Hepatocyte (in vitro differentiated cells): ENCODE results near the gene MGAT5. TPM values are rescaled to one million over a fixed set of nuclear protein-coding genes. Genes with fewer than 3 reads are reported as not detected.

ENCODE experiments used
- DNase-seq: peaks from one replicate; pipeline ENCODE4 v3.0.0-alpha.2; 2016; ENCODE audit warnings: low spot score
- H2AFZ ChIP-seq: fragments of 200-600 bp; sonication (generic); 2 replicates; pipeline ENCODE4 v1.6.0; 2016; ENCODE audit warnings: antibody characterized with exemption, mild to moderate bottlenecking
- H3K27ac ChIP-seq: fragments of 200-600 bp; sonication (generic); 2 replicates; pipeline ENCODE4 v1.5.1; 2016; ENCODE audit warnings: mild to moderate bottlenecking
- H3K27me3 ChIP-seq: fragments of 200-600 bp; sonication (generic); 2 replicates; pipeline ENCODE4 v1.6.1; 2016
- H3K36me3 ChIP-seq: fragments of 200-600 bp; sonication (generic); replicated peaks from 2 replicates; pipeline ENCODE4 v1.5.1; 2016; ENCODE audit warnings: low read depth; ENCODE audit not compliant: insufficient read depth
- H3K4me1 ChIP-seq: fragments of 200-600 bp; sonication (generic); 2 replicates; pipeline ENCODE4 v1.5.1; 2016; ENCODE audit warnings: mild to moderate bottlenecking, moderate library complexity; ENCODE audit not compliant: insufficient read depth
- H3K4me2 ChIP-seq: fragments of 200-600 bp; sonication (generic); 2 replicates; pipeline ENCODE4 v1.6.0; 2016
- H3K4me3 ChIP-seq: fragments of 200-600 bp; sonication (generic); 2 replicates; pipeline ENCODE4 v1.5.1; 2016; ENCODE audit warnings: mild to moderate bottlenecking
- H3K79me2 ChIP-seq: fragments of 200-600 bp; sonication (generic); 2 replicates; pipeline ENCODE4 v1.6.0; 2017; ENCODE audit warnings: mild to moderate bottlenecking
- H3K9me2 ChIP-seq: fragments of 200-600 bp; sonication (generic); replicated peaks from 2 replicates; pipeline ENCODE4 v1.6.0; 2017; ENCODE audit warnings: mild to moderate bottlenecking; ENCODE audit not compliant: insufficient read depth
- H3K9me3 ChIP-seq: fragments of 200-600 bp; sonication (generic); 2 replicates; pipeline ENCODE4 v1.5.1; 2016; ENCODE audit warnings: low read depth, mild to moderate bottlenecking
- H4K20me1 ChIP-seq: fragments of 200-600 bp; sonication (generic); 2 replicates; pipeline ENCODE4 v1.6.0; 2016; ENCODE audit warnings: mild to moderate bottlenecking; ENCODE audit not compliant: insufficient read depth, poor library complexity, severe bottlenecking
- CTCF ChIP-seq: fragments of 200-600 bp; sonication (generic); IDR thresholded peaks from 2 replicates; pipeline ENCODE4 v1.5.1; 2016; ENCODE audit warnings: antibody characterized with exemption, mild to moderate bottlenecking; ENCODE audit not compliant: poor library complexity
- EZH2 ChIP-seq: fragments of 200-600 bp; sonication (generic); IDR thresholded peaks from 2 replicates; pipeline ENCODE4 v1.6.1; 2016; ENCODE audit warnings: antibody characterized with exemption, mild to moderate bottlenecking, borderline replicate concordance
- EZH2phosphoT487 ChIP-seq: fragments of 200-600 bp; sonication (generic); IDR thresholded peaks from one replicate; pipeline ENCODE4 v1.6.1; 2018; ENCODE audit warnings: antibody characterized with exemption, mild to moderate bottlenecking, low read depth, moderate library complexity; ENCODE audit not compliant: unreplicated experiment, severe bottlenecking
- WGBS: methylation state at CpG from one replicate; pipeline ENCODE4 v1.1.6; 2016; ENCODE audit warnings: low lambda C conversion rate; ENCODE audit errors: missing lambda C conversion rate; 5-methylcytosine and 5-hydroxymethylcytosine counted together
- polyA plus RNA-seq: library from polyadenylated mRNA; unstranded; fragments of >200 nt; fragmentation: Nextera tagmentation; extraction: Ambion mirVana; gene quantifications from 2 replicates; pipeline ENCODE4 v1.2.1, GENCODE V29; 2016
- total RNA-seq: library from RNA; depleted of rRNA; stranded (reverse); fragments of >200 nt; gene quantifications from 2 replicates; pipeline ENCODE4 v1.2.3, GENCODE V29; 2014

The MGAT5 gene
- total and polyA plus RNA-seq, 2 experiments from 2014 or later = 9.1 to 30.2 TPM

- Histone ChIP-seq H4K20me1 (peaks cover 4% of the 10 kb centered on the region), H3K36me3 (no peaks in the 10 kb centered on the region), H3K27ac (no peak overlapping the region), H3K4me2 (no peak overlapping the region), H2AFZ (no peak overlapping the region), H3K9me3 (no peaks in the 10 kb centered on the region), H3K27me3 (no peaks in the 10 kb centered on the region), H3K4me3 (no peak overlapping the region), H3K79me2 (peaks cover 32% of the 10 kb centered on the region), H3K9me2 (no peaks in the 10 kb centered on the region), H3K4me1 (peaks cover 5% of the 10 kb centered on the region)
- no peak for TF ChIP-seq EZH2phosphoT487
- no peak for TF ChIP-seq EZH2
- TF ChIP-seq CTCF = no peak
- WGBS = 72% methylated on average over 2 of the region's 2 CpGs
- DNase-seq = no peak
Observed at GRCh38 chr2:134241911-134242310, 12.0 kb upstream of the MGAT5 start.

DNA sequence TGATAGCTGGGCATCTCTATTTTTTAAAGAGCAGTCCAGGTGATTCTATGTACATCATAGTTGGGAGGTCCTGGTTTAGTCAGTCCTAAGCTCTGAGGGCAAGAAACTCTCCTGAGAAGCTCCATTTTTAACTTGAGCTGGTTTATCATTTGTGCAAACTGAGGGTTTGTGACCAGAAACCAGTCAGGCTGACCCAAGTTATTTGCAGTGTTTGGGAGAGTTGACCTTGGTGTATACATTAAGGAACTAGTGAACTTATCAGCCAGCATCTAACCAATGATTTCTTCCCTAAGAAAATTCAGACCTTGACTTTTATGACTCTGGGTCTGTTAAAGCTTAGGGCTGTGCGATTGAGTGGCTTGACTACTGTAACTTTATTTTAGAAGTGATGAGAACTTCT, 10.6 kb upstream of the MGAT5 start:
- Histone ChIP-seq H3K36me3 (no peaks in the 10 kb centered on the region), H4K20me1 (peaks cover 4% of the 10 kb centered on the region), H3K79me2 (peaks cover 40% of the 10 kb centered on the region), H3K4me1 (peaks cover 6% of the 10 kb centered on the region), H3K9me3 (no peaks in the 10 kb centered on the region), H3K27me3 (no peaks in the 10 kb centered on the region), H3K4me2 (no peak overlapping the region), H3K27ac (no peak overlapping the region), H3K9me2 (no peaks in the 10 kb centered on the region), H2AFZ (no peak overlapping the region), H3K4me3 (no peak overlapping the region)
- no peak for DNase-seq
- TF ChIP-seq CTCF (no peak), EZH2 (no peak), EZH2phosphoT487 (no peak)
- 55% methylated on average over 1 of the region's 1 CpG for whole genome bisulfite sequencing

DNA sequence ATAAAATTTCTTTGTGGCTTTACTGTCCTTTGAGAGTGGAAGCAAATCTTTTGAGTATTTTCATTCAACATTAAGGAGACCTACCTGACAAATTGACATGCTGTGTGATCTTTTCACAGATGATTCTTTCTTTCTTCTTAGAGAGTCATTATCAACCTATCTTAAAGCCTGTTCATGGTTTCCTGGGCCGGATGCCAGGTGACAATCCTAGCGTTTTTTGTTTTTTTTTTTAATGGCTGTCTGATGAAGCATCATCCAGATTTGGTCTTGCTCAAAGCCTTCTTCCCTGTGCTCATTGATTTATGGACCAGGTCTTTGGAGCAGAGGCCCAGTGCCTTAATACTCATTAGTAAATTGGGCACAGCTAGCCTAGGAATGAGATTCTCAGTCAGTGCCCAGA, 9.8 kb upstream of the MGAT5 start:
- H3K27me3 ChIP-seq = no peaks in the 10 kb centered on the region
- H3K36me3 ChIP-seq = no peaks in the 10 kb centered on the region
- H3K79me2 ChIP-seq = peaks cover 41% of the 10 kb centered on the region
- H3K9me2 ChIP-seq = no peaks in the 10 kb centered on the region
- H2AFZ ChIP-seq = no peak overlapping the region
- TF ChIP-seq EZH2phosphoT487 (no peak), CTCF (no peak), EZH2 (no peak)
- H3K4me1 ChIP-seq = peaks cover 6% of the 10 kb centered on the region
- H3K9me3 ChIP-seq = no peaks in the 10 kb centered on the region
- no peak overlapping the region for H3K27ac ChIP-seq
- 85% methylated on average over 2 of the region's 2 CpGs for WGBS
- DNase-seq = no peak
- peaks cover 4% of the 10 kb centered on the region for H4K20me1 ChIP-seq
- no peak overlapping the region for H3K4me3 ChIP-seq
- no peak overlapping the region for H3K4me2 ChIP-seq

- Histone ChIP-seq H3K36me3 (no peaks in the 10 kb centered on the region), H4K20me1 (peaks cover 4% of the 10 kb centered on the region), H2AFZ (no peak overlapping the region), H3K4me1 (peaks cover 6% of the 10 kb centered on the region), H3K9me2 (no peaks in the 10 kb centered on the region), H3K79me2 (peaks cover 40% of the 10 kb centered on the region), H3K4me2 (no peak overlapping the region), H3K9me3 (no peaks in the 10 kb centered on the region), H3K27ac (no peak overlapping the region), H3K4me3 (no peak overlapping the region), H3K27me3 (no peaks in the 10 kb centered on the region)
- no peak for TF ChIP-seq EZH2phosphoT487
- TF ChIP-seq EZH2 = no peak
- no peak for TF ChIP-seq CTCF
- WGBS = 77% methylated on average over 3 of the region's 3 CpGs
- DNase-seq = no peak
Observed at GRCh38 chr2:134244587-134244986, 9.3 kb upstream of the MGAT5 start.
